Coronary artery (tissue), 2 donors: ENCODE measurements around the gene XXYLT1.

Experiments
- DNase-seq: peaks from one replicate; pipeline ENCODE4 v3.0.0-alpha.2; 2017; ENCODE audit warnings: low spot score
- H3K27ac ChIP-seq, 2 donors: fragments of 200-600 bp; sonication (generic); one replicate each; pipeline ENCODE4 v1.5.1; 2016 to 2019
- H3K4me3 ChIP-seq: fragments of 200-600 bp; sonication (generic); 2 replicates; pipeline ENCODE4 v1.5.1; 2016; ENCODE audit warnings: mild to moderate bottlenecking, moderate library complexity
- CTCF ChIP-seq: fragments of 200-600 bp; sonication (generic); IDR thresholded peaks from one replicate; pipeline ENCODE4 v1.5.1; 2019; ENCODE audit warnings: antibody characterized with exemption

Gene XXYLT1

GRCh38 chr3:195159117-195159813 is 111.7 kb downstream of the XXYLT1 start:
- no peak for TF ChIP-seq CTCF
- no peak overlapping the region for H3K27ac ChIP-seq
- H3K4me3 ChIP-seq = no peak overlapping the region
- no peak for DNase-seq

- Histone ChIP-seq H3K4me3 (no peak overlapping the region), H3K27ac (no peak overlapping the region)
- DNase-seq = no peak
- TF ChIP-seq CTCF = no peak
These were observed 114.6 kb downstream of the XXYLT1 start for GRCh38 chr3:195156286-195156890.

GRCh38 chr3:195155570-195156241 is 115.3 kb downstream of the XXYLT1 start:
- Histone ChIP-seq H3K27ac (no peak overlapping the region), H3K4me3 (no peak overlapping the region)
- no peak for TF ChIP-seq CTCF
- no peak for DNase-seq

GRCh38 chr3:195154793-195155535 is 116.0 kb downstream of the XXYLT1 start:
- peak overlapping the region in 1 of 2 donors; percentile 50 for H3K27ac ChIP-seq
- no peak for DNase-seq
- H3K4me3 ChIP-seq = no peak overlapping the region
- TF ChIP-seq CTCF = no peak

GRCh38 chr3:195154111-195154791 is 116.7 kb downstream of the XXYLT1 start:
- TF ChIP-seq CTCF = no peak
- DNase-seq = no peak
- Histone ChIP-seq H3K27ac (peak overlapping the region in 1 of 2 donors; percentile 50), H3K4me3 (no peak overlapping the region)

GRCh38 chr3:195153653-195154052 is 117.3 kb downstream of the XXYLT1 start:
- Histone ChIP-seq H3K27ac (peak overlapping the region in 1 of 2 donors; percentile 53), H3K4me3 (no peak overlapping the region)
- no peak for DNase-seq
- no peak for TF ChIP-seq CTCF
